Measurements from ENCODE around the gene ANKS6. TPM values are rescaled to one million over a fixed set of nuclear protein-coding genes. Genes with fewer than 3 reads are reported as not detected.

The ANKS6 gene
- total and polyA plus RNA-seq, 7 donors, result 2.5 to 6.2 (median 4.7) TPM

DNA sequence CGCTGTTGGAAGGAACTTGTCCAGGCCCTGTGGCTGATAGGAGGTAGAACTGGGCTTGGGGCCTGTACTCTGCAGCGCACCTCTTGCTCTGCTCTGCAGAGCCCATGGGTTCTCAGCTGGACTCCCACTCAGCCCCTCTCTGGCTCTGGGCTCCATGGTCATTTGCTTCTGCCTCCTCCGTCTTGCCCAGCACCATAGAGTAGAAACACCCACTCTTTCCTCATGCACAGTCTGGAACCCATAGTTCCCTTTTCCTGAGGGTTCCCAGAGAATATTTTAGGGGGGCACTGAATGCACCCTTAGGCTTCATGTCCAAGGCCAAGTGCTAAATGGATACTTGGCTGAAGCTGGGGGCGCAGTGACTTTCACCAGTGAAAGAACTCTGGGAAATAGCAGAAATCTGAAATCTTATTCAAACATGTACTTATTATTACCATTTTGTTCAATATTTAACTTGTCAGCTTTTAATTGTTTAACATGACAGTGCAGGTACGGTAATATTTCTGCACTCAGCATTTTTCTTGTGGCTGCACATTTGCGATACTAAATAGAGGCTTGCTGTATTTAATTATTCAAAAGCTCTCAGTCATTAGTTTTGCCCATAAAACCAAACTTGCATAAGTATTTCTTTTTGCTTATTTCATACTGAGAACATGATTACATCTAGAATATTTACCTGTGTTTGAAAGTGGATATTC is 42.7 kb upstream of the ANKS6 start:
- H3K27ac ChIP-seq, result no peak overlapping the region
- H3K9me3 ChIP-seq, result no peaks in the 10 kb centered on the region
- H3K27me3 ChIP-seq (ENCODE audit: insufficient read depth in 3 of 3, low read length in 2 of 3), result no peaks in the 10 kb centered on the region
- no peak overlapping the region for H3K4me3 ChIP-seq
- DNase-seq, result no peak
- intact Hi-C loops (cut with DNase I), result no loop called here
- H3K36me3 ChIP-seq (ENCODE audit: insufficient read depth in 1 of 2, low read depth in 1 of 2), result no peaks in the 10 kb centered on the region
- WGBS, 3 donors, result 94 to 98% (median 96%) methylated on average over 6 of the region's 6 CpGs
- ATAC-seq, result no peak
- H3K4me1 ChIP-seq, result no peaks in the 10 kb centered on the region
- TF ChIP-seq CTCF (IDR thresholded peaks at IDR 0.05), result no peak

- H3K27me3 ChIP-seq (ENCODE audit: insufficient read depth in 3 of 3, low read length in 2 of 3), result no peaks in the 10 kb centered on the region
- no peak for ATAC-seq
- H3K9me3 ChIP-seq, result no peaks in the 10 kb centered on the region
- no peaks in the 10 kb centered on the region for H3K36me3 ChIP-seq (ENCODE audit: insufficient read depth in 1 of 2, low read depth in 1 of 2)
- no peak overlapping the region for H3K27ac ChIP-seq
- DNase-seq, result no peak
- no peak for TF ChIP-seq CTCF (IDR thresholded peaks at IDR 0.05)
- whole genome bisulfite sequencing, 3 donors, result 94 to 95% (median 95%) methylated on average over 6 of the region's 6 CpGs
- no peaks in the 10 kb centered on the region for H3K4me1 ChIP-seq
- H3K4me3 ChIP-seq, result no peak overlapping the region
- intact Hi-C loops (cut with DNase I), result no loop called here
Measured at GRCh38 chr9:98838155-98838867, 42.0 kb upstream of the ANKS6 start.

- 81 to 90% (median 89%) methylated on average over 4 of the region's 4 CpGs for WGBS, 3 donors
- H3K4me3 ChIP-seq, result no peak overlapping the region
- intact Hi-C loops (cut with DNase I), result no loop called here
- no peaks in the 10 kb centered on the region for H3K4me1 ChIP-seq
- no peak for TF ChIP-seq CTCF (IDR thresholded peaks at IDR 0.05)
- no peaks in the 10 kb centered on the region for H3K36me3 ChIP-seq (ENCODE audit: insufficient read depth in 1 of 2, low read depth in 1 of 2)
- DNase-seq (no peak), ATAC-seq (no peak)
- H3K27ac ChIP-seq, result no peak overlapping the region
- no peaks in the 10 kb centered on the region for H3K9me3 ChIP-seq
- no peaks in the 10 kb centered on the region for H3K27me3 ChIP-seq (ENCODE audit: insufficient read depth in 3 of 3, low read length in 2 of 3)
Measured at GRCh38 chr9:98837516-98837915, 41.2 kb upstream of the ANKS6 start.

DNA sequence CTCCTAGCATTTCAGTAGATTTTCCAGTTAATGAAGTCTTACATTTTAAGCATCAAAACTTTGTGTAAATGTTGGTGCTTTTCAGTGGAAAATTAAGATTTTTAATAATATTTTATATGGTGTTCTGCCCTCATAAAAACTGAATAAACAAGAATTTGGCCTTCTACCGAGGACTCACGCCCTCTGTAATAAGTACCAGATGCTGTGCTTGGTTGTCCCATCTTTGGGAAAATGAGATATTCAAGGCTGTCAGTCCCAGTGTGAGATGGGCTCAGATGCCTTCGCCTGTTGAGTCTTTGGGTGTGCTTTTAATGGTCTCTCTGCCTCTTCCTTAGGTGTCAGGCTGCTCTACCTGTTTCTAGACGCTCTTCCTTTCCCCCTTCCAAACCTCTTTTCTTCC is 39.9 kb upstream of the ANKS6 start:
- no peak for TF ChIP-seq CTCF (IDR thresholded peaks at IDR 0.05)
- Histone ChIP-seq H3K36me3 (ENCODE audit: insufficient read depth in 1 of 2, low read depth in 1 of 2) (no peaks in the 10 kb centered on the region), H3K4me3 (no peak overlapping the region), H3K27me3 (ENCODE audit: insufficient read depth in 3 of 3, low read length in 2 of 3) (no peaks in the 10 kb centered on the region), H3K9me3 (no peaks in the 10 kb centered on the region), H3K27ac (no peak overlapping the region), H3K4me1 (no peaks in the 10 kb centered on the region)
- ATAC-seq (no peak), DNase-seq (no peak)
- WGBS, 3 donors, result 85 to 93% (median 86%) methylated on average over 4 of the region's 4 CpGs
- intact Hi-C loops (cut with DNase I), result no loop called here
